Neural cell (in vitro differentiated cells): ENCODE data around the gene CEL. TPM values are rescaled to one million over a fixed set of nuclear protein-coding genes. Genes with fewer than 3 reads are reported as not detected.

ENCODE experiments used
- H2AFZ ChIP-seq: fragments of 200-600, 300-800 bp; sonication (generic), shearing (Covaris generic); 2 replicates; pipeline ENCODE4 v1.6.0; 2014; ENCODE audit warnings: low read depth, mild to moderate bottlenecking, antibody characterized with exemption, low read length, moderate library complexity
- H3F3A ChIP-seq: fragments of 200-600 bp; shearing (Covaris generic); 2 replicates; pipeline ENCODE4 v1.6.1; 2016; ENCODE audit warnings: mild to moderate bottlenecking, moderate library complexity, mixed read lengths, antibody characterized with exemption, low read length; ENCODE audit not compliant: insufficient read depth, poor library complexity, severe bottlenecking
- H3K27ac ChIP-seq: fragments of 200-600, 300-800 bp; sonication (generic), shearing (Covaris generic); 2 replicates; pipeline ENCODE4 v1.5.1; 2014; ENCODE audit warnings: mild to moderate bottlenecking, low read length, moderate library complexity
- H3K27me3 ChIP-seq: fragments of 300-800, 200-600 bp; sonication (generic), shearing (Covaris generic); 2 replicates; pipeline ENCODE4 v1.6.0; 2014; ENCODE audit warnings: mild to moderate bottlenecking, low read depth, low read length, moderate library complexity; ENCODE audit not compliant: insufficient read depth
- H3K36me3 ChIP-seq: fragments of 300-800, 200-600 bp; sonication (generic), shearing (Covaris generic); 2 replicates; pipeline ENCODE4 v1.5.1; 2014; ENCODE audit warnings: mild to moderate bottlenecking, antibody characterized with exemption, low read length, moderate library complexity; ENCODE audit not compliant: insufficient read depth
- H3K4me2 ChIP-seq: fragments of 300-800, 200-600 bp; sonication (generic), shearing (Covaris generic); 2 replicates; pipeline ENCODE4 v1.6.0; 2014; ENCODE audit warnings: mild to moderate bottlenecking, low read length
- H3K4me3 ChIP-seq: fragments of 300-800, 200-600 bp; sonication (generic), shearing (Covaris generic); 2 replicates; pipeline ENCODE4 v1.5.1; 2014; ENCODE audit warnings: mild to moderate bottlenecking, low read length, moderate library complexity
- H3K79me2 ChIP-seq: fragments of 200-600 bp; shearing (Covaris generic); replicated peaks from 2 replicates; pipeline ENCODE4 v1.6.0; 2014; ENCODE audit warnings: mild to moderate bottlenecking, low read length, moderate library complexity; ENCODE audit not compliant: insufficient read depth
- H3K9ac ChIP-seq: fragments of 300-800, 200-600 bp; sonication (generic), shearing (Covaris generic); 2 replicates; pipeline ENCODE4 v1.6.1; 2016; ENCODE audit warnings: mild to moderate bottlenecking, low read length, mixed read lengths
- H3K9me2 ChIP-seq: fragments of 200-600 bp; shearing (Covaris generic); 2 replicates; pipeline ENCODE4 v1.6.1; 2016; ENCODE audit warnings: mild to moderate bottlenecking, low read length, mixed read lengths; ENCODE audit not compliant: insufficient read depth
- H3K9me3 ChIP-seq: fragments of 200-600, 300-800 bp; sonication (generic), shearing (Covaris generic); 2 replicates; pipeline ENCODE4 v1.6.1; 2016; ENCODE audit warnings: mild to moderate bottlenecking, mixed run types, low read length, moderate library complexity, mixed read lengths
- H4K20me1 ChIP-seq: fragments of 200-600 bp; shearing (Covaris generic); 2 replicates; pipeline ENCODE4 v1.6.1; 2016; ENCODE audit warnings: mild to moderate bottlenecking, mixed run types; ENCODE audit not compliant: insufficient read depth
- CTCF ChIP-seq: fragments of 450-650 bp; IDR thresholded peaks from 2 replicates; pipeline ENCODE4 v1.5.1; 2014; ENCODE audit warnings: antibody characterized with exemption, mild to moderate bottlenecking, moderate library complexity; ENCODE audit not compliant: poor library complexity, severe bottlenecking
- EP300 ChIP-seq: fragments of 450-650 bp; conservative IDR thresholded peaks from 2 replicates; pipeline ENCODE4 v1.6.1; 2014; ENCODE audit warnings: antibody characterized with exemption, mild to moderate bottlenecking, moderate library complexity; ENCODE audit not compliant: poor library complexity, severe bottlenecking
- EZH2 ChIP-seq: fragments of 200-600, 300-800 bp; shearing (Covaris generic), sonication (generic); IDR thresholded peaks from 2 replicates; pipeline ENCODE4 v1.6.1; 2014; ENCODE audit warnings: antibody characterized with exemption, low read length, borderline replicate concordance, mild to moderate bottlenecking; ENCODE audit not compliant: insufficient read depth, poor library complexity, severe bottlenecking
- MXI1 ChIP-seq: fragments of 450-650 bp; conservative IDR thresholded peaks from 2 replicates; pipeline ENCODE4 v1.6.1; 2014; ENCODE audit warnings: antibody characterized with exemption, mild to moderate bottlenecking; ENCODE audit not compliant: poor library complexity, severe bottlenecking
- POLR2AphosphoS5 ChIP-seq: IDR thresholded peaks from 2 replicates; pipeline ENCODE4 v1.6.1; 2012
- RAD21 ChIP-seq: fragments of 450-650 bp; conservative IDR thresholded peaks from 2 replicates; pipeline ENCODE4 v1.6.1; 2014; ENCODE audit warnings: antibody characterized with exemption, mild to moderate bottlenecking, moderate library complexity
- REST ChIP-seq: IDR thresholded peaks from 2 replicates; pipeline ENCODE4 v1.6.1; 2012; ENCODE audit warnings: borderline replicate concordance
- SMC3 ChIP-seq: fragments of 450-650 bp; conservative IDR thresholded peaks from 2 replicates; pipeline ENCODE4 v1.6.1; 2014; ENCODE audit warnings: antibody characterized with exemption, mild to moderate bottlenecking, moderate library complexity; ENCODE audit not compliant: poor library complexity
- TAF1 ChIP-seq: IDR thresholded peaks from 2 replicates; pipeline ENCODE4 v1.6.1; 2012; ENCODE audit warnings: low read depth
- polyA plus RNA-seq: library from polyadenylated mRNA; depleted of rRNA; stranded (reverse); fragments of >200 nt; gene quantifications from 2 replicates; pipeline ENCODE4 v1.2.3, GENCODE V29; 2014

CEL gene
- polyA plus RNA-seq, 1 donor from 2014 or later, result 0.95 TPM

- no peak overlapping the region for H3K4me3 ChIP-seq
These were observed 25.8 kb downstream of the CEL start for GRCh38 chr9:133087429-133088145.

More at GRCh38 chr9:133087429-133088145, 25.8 kb downstream of the CEL start:
- Histone ChIP-seq H4K20me1 (no peaks in the 10 kb centered on the region), H3K27ac (no peak overlapping the region), H3K36me3 (no peaks in the 10 kb centered on the region), H3K9me2 (no peaks in the 10 kb centered on the region), H3K9ac (no peak overlapping the region), H3K9me3 (no peaks in the 10 kb centered on the region), H3K4me2 (no peak overlapping the region), H2AFZ (no peak overlapping the region), H3K79me2 (no peaks in the 10 kb centered on the region), H3K27me3 (no peaks in the 10 kb centered on the region), H3F3A (no peaks in the 10 kb centered on the region)
- TF ChIP-seq POLR2AphosphoS5 (no peak), SMC3 (no peak), RAD21 (no peak), TAF1 (no peak), REST (no peak), MXI1 (no peak), EP300 (no peak), CTCF (no peak), EZH2 (no peak)
